ENCODE measurements around the gene KCNQ5. TPM values are rescaled to one million over a fixed set of nuclear protein-coding genes. Genes with fewer than 3 reads are reported as not detected.

Gene KCNQ5
- total and polyA plus RNA-seq, 10 of the 15 experiments (the other 5 are each of a cell fraction or from before 2014, with no cell fraction given), result 0.60 to 16.2 (median 3.2) TPM

GRCh38 chr6:72925136-72925535 is 303.3 kb downstream of the KCNQ5 start:
- H3K79me2 ChIP-seq (ENCODE audit: control insufficient read depth, insufficient read depth, low read length), result no peaks in the 10 kb centered on the region
- no peak overlapping the region for H3K27ac ChIP-seq (ENCODE audit: control insufficient read depth, insufficient read depth)
- POLR2A ChIA-PET, result no interaction called here
- H3K4me1 ChIP-seq (ENCODE audit: control insufficient read depth, insufficient read depth, low read length), result no peaks in the 10 kb centered on the region
- no peak overlapping the region for H2AFZ ChIP-seq (ENCODE audit: control insufficient read depth, low read depth, low read length)
- FAIRE-seq (no peak), ATAC-seq (no peak), DNase-seq (ENCODE audit: low read depth, low spot score) (no peak)
- RAD21 ChIA-PET (ENCODE audit: unreplicated experiment), result no interaction called here
- CTCF ChIA-PET, result no interaction called here
- no peak for TF ChIP-seq ASH2L (IDR thresholded peaks at IDR 0.05; ENCODE audit: borderline replicate concordance, low read depth)
- TF ChIP-seq E4F1 (IDR thresholded peaks at IDR 0.05; ENCODE audit: borderline replicate concordance, partially characterized antibody), result no peak
- TF ChIP-seq CUX1 (IDR thresholded peaks at IDR 0.05; ENCODE audit: insufficient replicate concordance, low read depth, low read length), result no peak
- no peak for TF ChIP-seq IRF5 (IDR thresholded peaks at IDR 0.05; ENCODE audit: borderline replicate concordance)
- TF ChIP-seq NR2C1 (IDR thresholded peaks at IDR 0.05), result no peak
- TF ChIP-seq YY1 (IDR thresholded peaks at IDR 0.05; ENCODE audit: low read depth, low read length), result no peak
- intact Hi-C loops (cut with micrococcal nuclease; ENCODE audit: unreplicated experiment), result no loop called here
- no TSS peak for BruUV-seq (replicated peaks)
- no peak overlapping the region for H3K4me2 ChIP-seq (ENCODE audit: control insufficient read depth, insufficient read depth)
- H4K20me1 ChIP-seq (ENCODE audit: control insufficient read depth, insufficient read depth), result no peaks in the 10 kb centered on the region
- no peak overlapping the region for H3K9ac ChIP-seq (ENCODE audit: control insufficient read depth, insufficient read depth, low read length)
- in situ Hi-C loops (cut with MboI), result no loop called here
- H3K4me3 ChIP-seq, result no peak overlapping the region
- SMC1A ChIA-PET (ENCODE audit: uncharacterized antibody, unreplicated experiment), result interaction anchor here (0.8 to 1.1 kb wide), 3 partner anchors 17 to 156 kb away, joined by 3 to 4 read pairs (median 3); no protein-coding TSS in a partner anchor
- no peaks in the 10 kb centered on the region for H3K27me3 ChIP-seq (replicated peaks in 1 of 2; ENCODE audit: control insufficient read depth in 2 of 2, insufficient read depth in 2 of 2, low read length in 1 of 2)
- no peaks in the 10 kb centered on the region for H3K36me3 ChIP-seq (ENCODE audit: control insufficient read depth in 2 of 2, insufficient read depth in 2 of 2, low read length in 1 of 2)
- no peaks in the 10 kb centered on the region for H3K9me3 ChIP-seq (replicated peaks; ENCODE audit: control insufficient read depth, insufficient read depth, low read length)

All from GM12878 (cell line).